WTC11 (cell line): ENCODE measurements around the gene GSC.

Experiments used
- ATF2 ChIP-seq: sonication (generic); formaldehyde crosslinking; IDR thresholded peaks from 2 replicates; pipeline ENCODE4 v1.8.1; 2022; ENCODE audit warnings: low read depth, missing genetic modification reagents, borderline replicate concordance
- ATF6 ChIP-seq: sonication (generic); formaldehyde crosslinking; IDR thresholded peaks from 2 replicates; pipeline ENCODE4 v1.8.1; 2023; ENCODE audit warnings: mild to moderate bottlenecking, missing genetic modification reagents
- CTCF ChIP-seq: fragments of 200-600 bp; IDR thresholded peaks from 2 replicates; pipeline ENCODE4 v1.8.0; 2022; ENCODE audit warnings: antibody characterized with exemption
- ETV6 ChIP-seq: sonication (generic); formaldehyde crosslinking; IDR thresholded peaks from 2 replicates; pipeline ENCODE4 v1.8.1; 2022; ENCODE audit warnings: mild to moderate bottlenecking, missing genetic modification reagents
- GABPB1 ChIP-seq: sonication (generic); formaldehyde crosslinking; IDR thresholded peaks from 2 replicates; pipeline ENCODE4 v1.8.1; 2023; ENCODE audit warnings: mild to moderate bottlenecking, missing genetic modification reagents
- JUN ChIP-seq: sonication (generic); formaldehyde crosslinking; IDR thresholded peaks from 2 replicates; pipeline ENCODE4 v1.8.0; 2023; ENCODE audit warnings: mild to moderate bottlenecking, missing genetic modification reagents
- RELA ChIP-seq: sonication (generic); formaldehyde crosslinking; IDR thresholded peaks from 2 replicates; pipeline ENCODE4 v1.8.1; 2022; ENCODE audit warnings: missing genetic modification reagents, mild to moderate bottlenecking, borderline replicate concordance
- SMAD3 ChIP-seq: sonication (generic); formaldehyde crosslinking; IDR thresholded peaks from 2 replicates; pipeline ENCODE4 v1.8.0; 2022; ENCODE audit warnings: missing genetic modification reagents, mild to moderate bottlenecking, borderline replicate concordance
- ZNF232 ChIP-seq: sonication (generic); formaldehyde crosslinking; IDR thresholded peaks from 2 replicates; pipeline ENCODE4 v1.8.0; 2022; ENCODE audit warnings: mild to moderate bottlenecking, missing genetic modification reagents
- TF ChIP-seq, protein P1 (sequence below): sonication (generic); formaldehyde crosslinking; IDR thresholded peaks from 2 replicates; pipeline ENCODE4 v1.8.1; 2023; ENCODE audit warnings: mild to moderate bottlenecking, missing genetic modification reagents
- TF ChIP-seq, protein P2 (sequence below): sonication (generic); formaldehyde crosslinking; IDR thresholded peaks from 2 replicates; pipeline ENCODE4 v1.8.0; 2022; ENCODE audit warnings: missing genetic modification reagents
- TF ChIP-seq, protein P3 (sequence below): sonication (generic); formaldehyde crosslinking; conservative IDR thresholded peaks from 2 replicates; pipeline ENCODE4 v1.8.1; 2022; ENCODE audit warnings: mild to moderate bottlenecking, missing genetic modification reagents

DNA sequence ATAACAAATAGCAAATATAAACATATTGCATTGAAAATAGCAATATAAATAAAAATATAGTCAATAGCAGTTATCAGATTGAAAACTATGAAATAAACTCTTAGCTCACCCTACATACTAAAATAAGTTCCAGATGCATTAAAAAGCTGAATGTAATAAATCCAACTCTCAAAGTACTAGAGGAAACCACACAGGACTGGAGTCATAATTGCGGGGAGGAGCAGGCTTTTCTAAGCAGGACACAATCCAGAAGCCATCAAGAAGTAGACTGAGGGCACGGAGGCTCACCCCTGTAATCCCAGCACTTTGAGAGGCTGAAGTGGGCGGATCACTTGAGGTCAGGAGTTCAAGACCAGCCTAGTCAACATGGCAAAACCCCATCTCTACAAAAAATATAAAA is 22.2 kb downstream of the GSC start:
- TF ChIP-seq ZNF232 (CRISPR knock-in tag) (no peak), CTCF (no peak), ETV6 (no peak), ATF6 (CRISPR knock-in tag) (no peak), JUN (no peak), RELA (CRISPR knock-in tag) (no peak), SMAD3 (no peak), GABPB1 (CRISPR knock-in tag) (no peak), ATF2 (no peak)
- TF ChIP-seq, protein P1, sequence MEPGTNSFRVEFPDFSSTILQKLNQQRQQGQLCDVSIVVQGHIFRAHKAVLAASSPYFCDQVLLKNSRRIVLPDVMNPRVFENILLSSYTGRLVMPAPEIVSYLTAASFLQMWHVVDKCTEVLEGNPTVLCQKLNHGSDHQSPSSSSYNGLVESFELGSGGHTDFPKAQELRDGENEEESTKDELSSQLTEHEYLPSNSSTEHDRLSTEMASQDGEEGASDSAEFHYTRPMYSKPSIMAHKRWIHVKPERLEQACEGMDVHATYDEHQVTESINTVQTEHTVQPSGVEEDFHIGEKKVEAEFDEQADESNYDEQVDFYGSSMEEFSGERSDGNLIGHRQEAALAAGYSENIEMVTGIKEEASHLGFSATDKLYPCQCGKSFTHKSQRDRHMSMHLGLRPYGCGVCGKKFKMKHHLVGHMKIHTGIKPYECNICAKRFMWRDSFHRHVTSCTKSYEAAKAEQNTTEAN: no peak
- TF ChIP-seq, protein P2, sequence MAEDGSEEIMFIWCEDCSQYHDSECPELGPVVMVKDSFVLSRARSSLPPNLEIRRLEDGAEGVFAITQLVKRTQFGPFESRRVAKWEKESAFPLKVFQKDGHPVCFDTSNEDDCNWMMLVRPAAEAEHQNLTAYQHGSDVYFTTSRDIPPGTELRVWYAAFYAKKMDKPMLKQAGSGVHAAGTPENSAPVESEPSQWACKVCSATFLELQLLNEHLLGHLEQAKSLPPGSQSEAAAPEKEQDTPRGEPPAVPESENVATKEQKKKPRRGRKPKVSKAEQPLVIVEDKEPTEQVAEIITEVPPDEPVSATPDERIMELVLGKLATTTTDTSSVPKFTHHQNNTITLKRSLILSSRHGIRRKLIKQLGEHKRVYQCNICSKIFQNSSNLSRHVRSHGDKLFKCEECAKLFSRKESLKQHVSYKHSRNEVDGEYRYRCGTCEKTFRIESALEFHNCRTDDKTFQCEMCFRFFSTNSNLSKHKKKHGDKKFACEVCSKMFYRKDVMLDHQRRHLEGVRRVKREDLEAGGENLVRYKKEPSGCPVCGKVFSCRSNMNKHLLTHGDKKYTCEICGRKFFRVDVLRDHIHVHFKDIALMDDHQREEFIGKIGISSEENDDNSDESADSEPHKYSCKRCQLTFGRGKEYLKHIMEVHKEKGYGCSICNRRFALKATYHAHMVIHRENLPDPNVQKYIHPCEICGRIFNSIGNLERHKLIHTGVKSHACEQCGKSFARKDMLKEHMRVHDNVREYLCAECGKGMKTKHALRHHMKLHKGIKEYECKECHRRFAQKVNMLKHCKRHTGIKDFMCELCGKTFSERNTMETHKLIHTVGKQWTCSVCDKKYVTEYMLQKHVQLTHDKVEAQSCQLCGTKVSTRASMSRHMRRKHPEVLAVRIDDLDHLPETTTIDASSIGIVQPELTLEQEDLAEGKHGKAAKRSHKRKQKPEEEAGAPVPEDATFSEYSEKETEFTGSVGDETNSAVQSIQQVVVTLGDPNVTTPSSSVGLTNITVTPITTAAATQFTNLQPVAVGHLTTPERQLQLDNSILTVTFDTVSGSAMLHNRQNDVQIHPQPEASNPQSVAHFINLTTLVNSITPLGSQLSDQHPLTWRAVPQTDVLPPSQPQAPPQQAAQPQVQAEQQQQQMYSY: no peak
- TF ChIP-seq, protein P3, sequence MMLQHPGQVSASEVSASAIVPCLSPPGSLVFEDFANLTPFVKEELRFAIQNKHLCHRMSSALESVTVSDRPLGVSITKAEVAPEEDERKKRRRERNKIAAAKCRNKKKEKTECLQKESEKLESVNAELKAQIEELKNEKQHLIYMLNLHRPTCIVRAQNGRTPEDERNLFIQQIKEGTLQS (CRISPR knock-in tag): no peak
